Stimulated activated CD4-positive, alpha-beta T cell treated with anti-CD3 and anti-CD28 coated beads, Interleukin-15, amount 100 ng/mL, for 48 hours (primary cell): ENCODE measurements around the gene KRT15.
"Not testable (repeated sequence)": the region's sequence is repeated elsewhere in the genome, so short reads cannot be mapped to it uniquely, and the experiment has no call there.

ENCODE experiments used
- DNase-seq, 2 donors: peaks; one replicate each; pipeline ENCODE4 v3.0.0-alpha.2; 2020; ENCODE audit warnings: low read depth in 2 of 2

The KRT15 gene

GRCh38 chr17:41544491-41544892 lies 25.8 kb upstream of the KRT15 start:
- no peak for DNase-seq

- DNase-seq: not testable (repeated sequence)
These were observed 24.1 kb upstream of the KRT15 start for GRCh38 chr17:41542786-41543185.

GRCh38 chr17:41542357-41542756 lies 23.7 kb upstream of the KRT15 start:
- DNase-seq: no peak

- DNase-seq: no peak
These were observed 22.4 kb upstream of the KRT15 start for GRCh38 chr17:41540921-41541625.

- DNase-seq: no peak
These were observed 21.4 kb upstream of the KRT15 start for GRCh38 chr17:41539979-41540701.

GRCh38 chr17:41539071-41539492 lies 20.4 kb upstream of the KRT15 start:
- no peak for DNase-seq

- no peak for DNase-seq
These were observed 19.9 kb upstream of the KRT15 start for GRCh38 chr17:41538565-41538991.

GRCh38 chr17:41537990-41538389 lies 19.3 kb upstream of the KRT15 start:
- DNase-seq: no peak

GRCh38 chr17:41537614-41537954 lies 18.9 kb upstream of the KRT15 start:
- DNase-seq: no peak

GRCh38 chr17:41536741-41537613 lies 18.3 kb upstream of the KRT15 start:
- DNase-seq: no peak

- DNase-seq: no peak
These were observed 17.2 kb upstream of the KRT15 start for GRCh38 chr17:41535764-41536481.

- no peak for DNase-seq
These were observed 16.3 kb upstream of the KRT15 start for GRCh38 chr17:41534899-41535546.

- no peak for DNase-seq
These were observed 14.9 kb upstream of the KRT15 start for GRCh38 chr17:41533613-41534012.

- DNase-seq: no peak
These were observed 14.4 kb upstream of the KRT15 start for GRCh38 chr17:41532947-41533570.

- DNase-seq: no peak
These were observed 13.3 kb upstream of the KRT15 start for GRCh38 chr17:41531993-41532392.

- no peak for DNase-seq
These were observed 11.7 kb upstream of the KRT15 start for GRCh38 chr17:41530062-41531048.

GRCh38 chr17:41529491-41529915 lies 10.8 kb upstream of the KRT15 start:
- DNase-seq: no peak

- no peak for DNase-seq
These were observed 10.3 kb upstream of the KRT15 start for GRCh38 chr17:41528959-41529353.
